ENCODE data around the gene GRPEL1.

Gene GRPEL1

DNA sequence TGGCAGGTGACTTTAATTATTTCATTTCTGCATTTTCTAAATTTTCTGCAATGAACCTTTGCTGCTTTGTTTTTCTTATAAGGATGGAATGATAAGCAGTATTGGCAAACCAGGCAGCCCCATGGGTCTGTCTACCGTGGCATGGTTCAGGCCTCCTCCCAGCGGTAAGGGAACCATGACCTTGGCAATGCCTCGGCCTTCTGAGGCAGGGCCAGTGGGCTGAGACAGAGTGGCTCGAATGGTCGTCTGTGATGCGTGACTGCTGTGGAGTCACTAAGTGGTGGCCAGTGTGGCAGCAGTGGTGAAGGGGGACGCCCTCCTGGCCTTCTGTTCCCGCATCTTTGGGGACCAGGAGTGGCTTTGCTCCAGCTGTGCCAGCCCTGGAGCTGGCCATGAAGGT, 43.6 kb upstream of the GRPEL1 start:
- Histone ChIP-seq H3K4me3 (ENCODE audit: low read depth, low read length) (no peak overlapping the region), H3K4me2 (ENCODE audit: low read length) (no peak overlapping the region), H3K79me2 (no peaks in the 10 kb centered on the region), H2AFZ (no peak overlapping the region), H3K27me3 (ENCODE audit: control insufficient read depth, insufficient read depth, low read length) (no peaks in the 10 kb centered on the region), H3K9ac (no peak overlapping the region), H3K9me3 (ENCODE audit: control insufficient read depth, low read length) (no peaks in the 10 kb centered on the region), H3K4me1 (no peaks in the 10 kb centered on the region), H3K36me3 (ENCODE audit: control insufficient read depth, insufficient read depth, low read length) (no peaks in the 10 kb centered on the region), H3K27ac (no peak overlapping the region)
- no peak for TF ChIP-seq CTCF (IDR thresholded peaks at IDR 0.05)

DNA sequence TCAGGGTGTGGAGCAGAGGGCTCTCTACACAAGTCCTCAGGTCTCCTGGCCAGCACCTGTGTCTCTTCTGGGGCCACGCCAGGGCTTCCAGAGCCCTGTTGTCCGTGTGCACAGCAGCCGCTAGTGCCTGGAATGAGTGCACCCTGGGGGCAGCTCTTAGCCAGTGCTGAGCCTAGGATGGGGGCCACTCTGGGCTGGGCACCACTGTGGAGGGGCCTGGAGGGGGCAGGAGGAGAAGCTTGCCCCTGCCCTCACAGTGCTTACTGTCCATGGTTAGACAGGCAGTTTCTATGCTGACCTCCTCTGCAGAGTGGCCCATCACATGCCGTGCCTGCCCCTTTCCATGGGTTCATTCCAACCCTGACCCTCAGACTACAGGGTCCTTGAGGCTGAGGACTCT, 42.7 kb upstream of the GRPEL1 start:
- Histone ChIP-seq H3K9ac (no peak overlapping the region), H3K27ac (no peak overlapping the region), H3K27me3 (ENCODE audit: control insufficient read depth, insufficient read depth, low read length) (no peaks in the 10 kb centered on the region), H2AFZ (no peak overlapping the region), H3K9me3 (ENCODE audit: control insufficient read depth, low read length) (no peaks in the 10 kb centered on the region), H3K4me1 (no peaks in the 10 kb centered on the region), H3K4me3 (ENCODE audit: low read depth, low read length) (no peak overlapping the region), H3K36me3 (ENCODE audit: control insufficient read depth, insufficient read depth, low read length) (no peaks in the 10 kb centered on the region), H3K4me2 (ENCODE audit: low read length) (no peak overlapping the region), H3K79me2 (no peaks in the 10 kb centered on the region)
- TF ChIP-seq CTCF (IDR thresholded peaks at IDR 0.05), result no peak

DNA sequence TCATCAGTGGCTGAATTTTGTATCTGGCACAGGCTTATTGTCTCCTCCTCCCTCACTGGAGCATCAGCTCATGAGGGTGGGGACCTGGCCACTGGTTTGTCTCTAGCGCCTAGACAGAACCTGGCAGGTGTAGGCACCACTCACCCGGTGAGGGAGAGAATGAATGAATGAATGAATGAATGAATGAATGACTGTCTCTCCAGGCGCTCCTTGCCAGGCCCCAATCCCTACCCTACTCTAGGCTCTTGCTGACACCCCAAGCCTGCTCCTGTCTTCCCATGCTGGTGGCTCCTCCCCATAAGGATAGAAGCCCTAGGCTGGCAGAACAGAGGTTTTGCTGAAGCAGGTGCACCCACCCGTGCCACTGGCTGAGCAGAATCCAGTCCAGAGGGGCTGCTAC, 41.3 kb upstream of the GRPEL1 start:
- no peak overlapping the region for H3K9ac ChIP-seq
- no peaks in the 10 kb centered on the region for H3K4me1 ChIP-seq
- no peak overlapping the region for H3K27ac ChIP-seq
- H2AFZ ChIP-seq, result no peak overlapping the region
- no peaks in the 10 kb centered on the region for H3K36me3 ChIP-seq (ENCODE audit: control insufficient read depth, insufficient read depth, low read length)
- H3K79me2 ChIP-seq, result no peaks in the 10 kb centered on the region
- H3K9me3 ChIP-seq (ENCODE audit: control insufficient read depth, low read length), result no peaks in the 10 kb centered on the region
- no peaks in the 10 kb centered on the region for H3K27me3 ChIP-seq (ENCODE audit: control insufficient read depth, insufficient read depth, low read length)
- TF ChIP-seq CTCF (IDR thresholded peaks at IDR 0.05), result no peak
- H3K4me3 ChIP-seq (ENCODE audit: low read depth, low read length), result no peak overlapping the region
- H3K4me2 ChIP-seq (ENCODE audit: low read length), result no peak overlapping the region

GRCh38 chr4:7108660-7109059, 40.8 kb upstream of the GRPEL1 start:
- Histone ChIP-seq H3K79me2 (no peaks in the 10 kb centered on the region), H3K4me1 (no peaks in the 10 kb centered on the region), H3K9ac (no peak overlapping the region), H2AFZ (no peak overlapping the region), H3K36me3 (ENCODE audit: control insufficient read depth, insufficient read depth, low read length) (no peaks in the 10 kb centered on the region), H3K27me3 (ENCODE audit: control insufficient read depth, insufficient read depth, low read length) (no peaks in the 10 kb centered on the region), H3K4me2 (ENCODE audit: low read length) (no peak overlapping the region), H3K27ac (no peak overlapping the region), H3K9me3 (ENCODE audit: control insufficient read depth, low read length) (no peaks in the 10 kb centered on the region), H3K4me3 (ENCODE audit: low read depth, low read length) (no peak overlapping the region)
- TF ChIP-seq CTCF (IDR thresholded peaks at IDR 0.05), result no peak

GRCh38 chr4:7108046-7108625, 40.3 kb upstream of the GRPEL1 start:
- H3K9ac ChIP-seq, result no peak overlapping the region
- H3K27ac ChIP-seq, result no peak overlapping the region
- H3K79me2 ChIP-seq, result no peaks in the 10 kb centered on the region
- H3K4me3 ChIP-seq (ENCODE audit: low read depth, low read length), result no peak overlapping the region
- TF ChIP-seq CTCF (IDR thresholded peaks at IDR 0.05), result no peak
- H3K27me3 ChIP-seq (ENCODE audit: control insufficient read depth, insufficient read depth, low read length), result no peaks in the 10 kb centered on the region
- H3K9me3 ChIP-seq (ENCODE audit: control insufficient read depth, low read length), result no peaks in the 10 kb centered on the region
- no peak overlapping the region for H3K4me2 ChIP-seq (ENCODE audit: low read length)
- no peaks in the 10 kb centered on the region for H3K4me1 ChIP-seq
- no peaks in the 10 kb centered on the region for H3K36me3 ChIP-seq (ENCODE audit: control insufficient read depth, insufficient read depth, low read length)
- H2AFZ ChIP-seq, result no peak overlapping the region
